ENCODE results near the gene SPANXB1.
"Not testable (repeated sequence)": the region's sequence is repeated elsewhere in the genome, so short reads cannot be mapped to it uniquely, and the experiment has no call there.

Gene SPANXB1

GRCh38 chrX:141002568-141002967 lies at the start of gene SPANXB1:
TSS of gene SPANXB1 (plus strand) at chrX:141002594. CDS start at chrX:141002694, 100 bp downstream.
- not testable (repeated sequence) for DNase-seq (ENCODE audit: low read depth in 2 of 3, low spot score in 2 of 3)

GRCh38 chrX:140967036-140967435 lies 35.4 kb upstream of the SPANXB1 start:
- no peak for DNase-seq (ENCODE audit: low read depth in 2 of 3, low spot score in 2 of 3)

GRCh38 chrX:140971099-140971795 lies 31.1 kb upstream of the SPANXB1 start:
- no peak for DNase-seq (ENCODE audit: low read depth in 2 of 3, low spot score in 2 of 3)

GRCh38 chrX:140975472-140975871 lies 26.9 kb upstream of the SPANXB1 start:
- DNase-seq (ENCODE audit: low read depth in 2 of 3, low spot score in 2 of 3) = no peak

GRCh38 chrX:140980271-140980670 lies 22.1 kb upstream of the SPANXB1 start:
- DNase-seq (ENCODE audit: low read depth in 2 of 3, low spot score in 2 of 3) = no peak

- no peak for DNase-seq (ENCODE audit: low read depth in 2 of 3, low spot score in 2 of 3)
Observed at GRCh38 chrX:140983730-140984129, 18.7 kb upstream of the SPANXB1 start.

- not testable (repeated sequence) for DNase-seq (ENCODE audit: low read depth in 2 of 3, low spot score in 2 of 3)
Observed at GRCh38 chrX:141005243-141005642, 2.8 kb downstream of the SPANXB1 start.

GRCh38 chrX:141044246-141044645 lies 41.9 kb downstream of the SPANXB1 start:
- not testable (repeated sequence) for DNase-seq (ENCODE audit: low read depth in 2 of 3, low spot score in 2 of 3)

- DNase-seq (ENCODE audit: low read depth in 2 of 3, low spot score in 2 of 3) = not testable (repeated sequence)
Observed at GRCh38 chrX:141049878-141050277, 47.5 kb downstream of the SPANXB1 start.

- not testable (repeated sequence) for DNase-seq (ENCODE audit: low read depth in 2 of 3, low spot score in 2 of 3)
Observed at GRCh38 chrX:141052098-141052497, 49.7 kb downstream of the SPANXB1 start.
